GM10266 (cell line): Measurements from ENCODE around the gene CCNG2.

Experiments used
- DNase-seq: peaks from one replicate; pipeline ENCODE4 v3.0.0; 2012; ENCODE audit errors: extremely low spot score
- CTCF ChIP-seq: IDR thresholded peaks from 2 replicates; pipeline ENCODE4 v1.5.1; 2012; ENCODE audit warnings: mild to moderate bottlenecking, low read depth; ENCODE audit not compliant: control insufficient read depth, insufficient read depth; ENCODE audit errors: missing control alignments

The CCNG2 gene

DNA sequence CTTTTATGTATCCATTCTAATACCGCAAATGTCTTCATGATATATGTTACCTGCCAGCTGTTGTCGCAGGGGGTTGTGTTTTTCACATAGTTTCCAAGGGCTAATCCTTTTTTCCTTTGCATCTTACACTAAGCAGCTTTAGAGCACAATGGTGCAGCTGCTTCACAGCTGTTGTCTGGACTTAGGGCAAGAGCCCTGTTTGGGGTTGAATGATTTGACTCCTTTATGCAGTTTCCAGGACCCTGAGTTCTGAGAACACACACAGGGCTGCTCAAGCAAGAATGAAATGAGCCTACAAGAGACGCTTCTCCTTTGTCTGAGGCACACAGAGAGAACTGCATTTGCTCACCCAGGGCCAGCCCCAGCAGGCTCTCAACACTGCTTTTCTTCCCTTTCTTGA is 20.2 kb downstream of the CCNG2 start:
- TF ChIP-seq CTCF = no peak
- DNase-seq = no peak

- TF ChIP-seq CTCF = no peak
- DNase-seq = no peak
Observed at GRCh38 chr4:77178560-77178959, 21.6 kb downstream of the CCNG2 start.

DNA sequence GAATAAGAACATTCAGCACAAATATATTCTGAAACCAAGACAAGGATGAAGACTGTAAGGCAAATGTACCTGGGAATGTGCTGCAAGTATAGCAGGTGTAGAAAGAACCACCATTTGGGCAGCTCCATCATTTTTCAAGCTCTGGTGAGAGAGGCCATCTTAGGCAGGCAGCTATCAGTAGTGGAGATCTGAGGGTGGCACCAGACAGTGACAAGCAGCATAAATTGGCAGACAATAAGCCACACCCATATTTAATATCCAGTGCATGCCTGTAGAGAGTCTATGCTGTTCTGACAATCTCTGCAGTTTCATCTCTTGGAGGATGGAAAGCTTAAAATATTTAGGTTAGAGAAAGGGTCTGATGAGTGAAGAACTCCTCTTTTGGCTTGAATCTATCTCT is 22.5 kb downstream of the CCNG2 start:
- no peak for DNase-seq
- TF ChIP-seq CTCF = no peak

- no peak for DNase-seq
- TF ChIP-seq CTCF = no peak
Observed at GRCh38 chr4:77181720-77182119, 24.7 kb downstream of the CCNG2 start.

GRCh38 chr4:77183777-77184420 is 26.9 kb downstream of the CCNG2 start:
- no peak for TF ChIP-seq CTCF
- DNase-seq = no peak

- no peak for DNase-seq
- no peak for TF ChIP-seq CTCF
Observed at GRCh38 chr4:77184974-77185373, 28.0 kb downstream of the CCNG2 start.

- TF ChIP-seq CTCF = no peak
- DNase-seq = no peak
Observed at GRCh38 chr4:77185686-77186085, 28.7 kb downstream of the CCNG2 start.
